Measurements from ENCODE around the gene SFRP4.

SFRP4 gene

GRCh38 chr7:37930226-37930948, 13.8 kb upstream of the SFRP4 start:
- no peak overlapping the region for H3K27ac ChIP-seq
- H3K4me3 ChIP-seq (ENCODE audit: low read depth, low read length), result no peak overlapping the region
- H3K36me3 ChIP-seq, result no peaks in the 10 kb centered on the region; the same call in 1 of the 2 replicates
- DNase-seq, result no peak
- no peak for TF ChIP-seq CTCF (IDR thresholded peaks at IDR 0.05; ENCODE audit: low read depth, low read length)
- H3K9me3 ChIP-seq (ENCODE audit: severe bottlenecking), result no peaks in the 10 kb centered on the region
- H3K27me3 ChIP-seq (ENCODE audit: insufficient read depth, low read depth, severe bottlenecking), result no peaks in the 10 kb centered on the region

- Histone ChIP-seq H3K4me3 (ENCODE audit: low read depth, low read length) (no peak overlapping the region), H3K9me3 (ENCODE audit: severe bottlenecking) (no peaks in the 10 kb centered on the region), H3K27me3 (ENCODE audit: insufficient read depth, low read depth, severe bottlenecking) (no peaks in the 10 kb centered on the region), H3K27ac (no peak overlapping the region), H3K36me3 (no peaks in the 10 kb centered on the region; the same call in 1 of the 2 replicates)
- no peak for DNase-seq
- TF ChIP-seq CTCF (IDR thresholded peaks at IDR 0.05; ENCODE audit: low read depth, low read length), result no peak
Observed at GRCh38 chr7:37928878-37929277, 12.3 kb upstream of the SFRP4 start.

GRCh38 chr7:37927773-37928444, 11.3 kb upstream of the SFRP4 start:
- DNase-seq, result no peak
- no peak overlapping the region for H3K4me3 ChIP-seq (ENCODE audit: low read depth, low read length)
- H3K9me3 ChIP-seq (ENCODE audit: severe bottlenecking), result no peaks in the 10 kb centered on the region
- no peaks in the 10 kb centered on the region; the same call in 1 of the 2 replicates for H3K36me3 ChIP-seq
- no peaks in the 10 kb centered on the region for H3K27me3 ChIP-seq (ENCODE audit: insufficient read depth, low read depth, severe bottlenecking)
- H3K27ac ChIP-seq, result no peak overlapping the region
- TF ChIP-seq CTCF (IDR thresholded peaks at IDR 0.05; ENCODE audit: low read depth, low read length), result no peak

- no peak for TF ChIP-seq CTCF (IDR thresholded peaks at IDR 0.05; ENCODE audit: low read depth, low read length)
- Histone ChIP-seq H3K27me3 (ENCODE audit: insufficient read depth, low read depth, severe bottlenecking) (no peaks in the 10 kb centered on the region), H3K27ac (no peak overlapping the region), H3K36me3 (no peaks in the 10 kb centered on the region; the same call in 1 of the 2 replicates), H3K9me3 (ENCODE audit: severe bottlenecking) (no peaks in the 10 kb centered on the region), H3K4me3 (ENCODE audit: low read depth, low read length) (no peak overlapping the region)
- DNase-seq, result no peak
Observed at GRCh38 chr7:37925620-37926019, 9.0 kb upstream of the SFRP4 start.

- no peak for DNase-seq
- Histone ChIP-seq H3K4me3 (ENCODE audit: low read depth, low read length) (no peak overlapping the region), H3K36me3 (no peaks in the 10 kb centered on the region; the same call in 1 of the 2 replicates), H3K27ac (no peak overlapping the region), H3K9me3 (ENCODE audit: severe bottlenecking) (no peaks in the 10 kb centered on the region), H3K27me3 (ENCODE audit: insufficient read depth, low read depth, severe bottlenecking) (no peaks in the 10 kb centered on the region)
- TF ChIP-seq CTCF (IDR thresholded peaks at IDR 0.05; ENCODE audit: low read depth, low read length), result no peak
Observed at GRCh38 chr7:37924491-37925041, 7.9 kb upstream of the SFRP4 start.
